HepG2 (cell line): ENCODE data around the gene DPY19L3. TPM values are rescaled to one million over a fixed set of nuclear protein-coding genes. Genes with fewer than 3 reads are reported as not detected.

Source experiments
- ARNT ChIP-seq: fragments of 450-650 bp; IDR thresholded peaks from 2 replicates; pipeline ENCODE4 v1.6.1; 2017
- FLYWCH1 ChIP-seq: sonication (generic); formaldehyde crosslinking; IDR thresholded peaks from 2 replicates; pipeline ENCODE4 v1.8.1; 2023; ENCODE audit warnings: mild to moderate bottlenecking, missing genetic modification reagents
- RFX5 ChIP-seq: IDR thresholded peaks from 2 replicates; pipeline ENCODE4 v1.6.1; 2011; ENCODE audit warnings: low read depth, low read length, improper control_type of control experiment
- RFXAP ChIP-seq: sonication (generic); formaldehyde crosslinking; IDR thresholded peaks from 2 replicates; pipeline ENCODE4 v1.4.0; 2020; ENCODE audit warnings: missing genetic modification reagents, borderline replicate concordance
- TBL1XR1 ChIP-seq: fragments of 150-350 bp; IDR thresholded peaks from 2 replicates; pipeline ENCODE4 v1.6.1; 2014; ENCODE audit warnings: borderline replicate concordance, low read length; ENCODE audit not compliant: partially characterized antibody
- TBX2 ChIP-seq: sonication (generic); formaldehyde crosslinking; IDR thresholded peaks from 2 replicates; pipeline ENCODE4 v1.5.0; 2020; ENCODE audit warnings: missing genetic modification reagents, mild to moderate bottlenecking, borderline replicate concordance
- TERF1 ChIP-seq: sonication (generic); formaldehyde crosslinking; IDR thresholded peaks from 2 replicates; pipeline ENCODE4 v1.8.0; 2022; ENCODE audit warnings: mild to moderate bottlenecking, missing genetic modification reagents, moderate library complexity
- THAP11 ChIP-seq: IDR thresholded peaks from 2 replicates; pipeline ENCODE4 v1.6.1; 2016; ENCODE audit warnings: missing biosample characterization, missing genetic modification reagents
- ZBTB20 ChIP-seq: sonication (generic); formaldehyde crosslinking; IDR thresholded peaks from 2 replicates; pipeline ENCODE4 v1.8.1; 2023; ENCODE audit warnings: missing genetic modification reagents, low read depth, mild to moderate bottlenecking, borderline replicate concordance
- ZBTB8A ChIP-seq: sonication (generic); formaldehyde crosslinking; IDR thresholded peaks from 2 replicates; pipeline ENCODE4 v1.4.0; 2020; ENCODE audit warnings: mild to moderate bottlenecking, low read depth, missing genetic modification reagents, borderline replicate concordance
- ZNF230 ChIP-seq: sonication (generic); formaldehyde crosslinking; IDR thresholded peaks from 2 replicates; pipeline ENCODE4 v1.4.0; 2020; ENCODE audit warnings: mild to moderate bottlenecking, missing genetic modification reagents
- ZNF232 ChIP-seq: sonication (generic); formaldehyde crosslinking; IDR thresholded peaks from 2 replicates; pipeline ENCODE4 v1.4.0; 2020; ENCODE audit warnings: missing genetic modification reagents, borderline replicate concordance
- ZNF367 ChIP-seq: sonication (generic); formaldehyde crosslinking; IDR thresholded peaks from 2 replicates; pipeline ENCODE4 v1.4.0; 2020; ENCODE audit warnings: missing genetic modification reagents, borderline replicate concordance
- ZNF792 ChIP-seq: IDR thresholded peaks from 2 replicates; pipeline ENCODE4 v1.6.1; 2016
- ZNF878 ChIP-seq: sonication (generic); formaldehyde crosslinking; IDR thresholded peaks from 2 replicates; pipeline ENCODE4 v1.8.1; 2023; ENCODE audit warnings: mild to moderate bottlenecking, missing genetic modification reagents, moderate library complexity
- polyA plus RNA-seq, 8 experiments: library from polyadenylated mRNA; depleted of rRNA in 3 of 8; stranded (reverse) in 7 of 8; unstranded in 1 of 8; fragments of >200 nt; fragmentation: Illumina TruSeq in 4 of 8; extraction: Trizol in 4 of 8; gene quantifications; 2 replicates each; pipeline versions ENCODE4 v1.2.1 to v1.2.3, GENCODE V29; 2011 to 2016; ENCODE audit warnings: low read depth in 4 of 8, missing spikeins in 1 of 8, mixed read lengths in 1 of 8; ENCODE audit not compliant: insufficient read depth in 1 of 8
- total RNA-seq, 5 experiments: library from RNA; depleted of rRNA; stranded (reverse); fragments of >200 nt; fragmentation: Illumina TruSeq; extraction: Trizol; gene quantifications; 2 replicates each; pipeline ENCODE4 v1.2.3, GENCODE V29; 2016; ENCODE audit warnings: low read depth in 1 of 5
- TF ChIP-seq, protein P1 (sequence below): sonication (generic); formaldehyde crosslinking; IDR thresholded peaks from 2 replicates; pipeline ENCODE4 v1.4.0; 2020; ENCODE audit warnings: missing genetic modification reagents
- TF ChIP-seq, protein P2 (sequence below): IDR thresholded peaks from 2 replicates; pipeline ENCODE4 v1.6.1; 2012; ENCODE audit warnings: low read length, improper control_type of control experiment
- TF ChIP-seq, protein P3 (sequence below): sonication (generic); formaldehyde crosslinking; conservative IDR thresholded peaks from 2 replicates; pipeline ENCODE4 v1.4.0; 2020; ENCODE audit warnings: missing genetic modification reagents

The DPY19L3 gene
- total and polyA plus RNA-seq, 2 of the 13 experiments (the other 11 are each of a cell fraction or from before 2014, with no cell fraction given) = 21.6 to 25.2 TPM

GRCh38 chr19:32373585-32374295 is 31.8 kb upstream of the DPY19L3 start (continued):
- TF ChIP-seq ZNF232 = 0 out of 2 replicates have a peak, but pooled peaks have one; percentile 35
- TF ChIP-seq ZBTB20 (CRISPR knock-in tag) = peak; percentile 78; the same call in 1 of the 2 replicates
- TF ChIP-seq RFX5 = no peak
- TF ChIP-seq, protein P1, sequence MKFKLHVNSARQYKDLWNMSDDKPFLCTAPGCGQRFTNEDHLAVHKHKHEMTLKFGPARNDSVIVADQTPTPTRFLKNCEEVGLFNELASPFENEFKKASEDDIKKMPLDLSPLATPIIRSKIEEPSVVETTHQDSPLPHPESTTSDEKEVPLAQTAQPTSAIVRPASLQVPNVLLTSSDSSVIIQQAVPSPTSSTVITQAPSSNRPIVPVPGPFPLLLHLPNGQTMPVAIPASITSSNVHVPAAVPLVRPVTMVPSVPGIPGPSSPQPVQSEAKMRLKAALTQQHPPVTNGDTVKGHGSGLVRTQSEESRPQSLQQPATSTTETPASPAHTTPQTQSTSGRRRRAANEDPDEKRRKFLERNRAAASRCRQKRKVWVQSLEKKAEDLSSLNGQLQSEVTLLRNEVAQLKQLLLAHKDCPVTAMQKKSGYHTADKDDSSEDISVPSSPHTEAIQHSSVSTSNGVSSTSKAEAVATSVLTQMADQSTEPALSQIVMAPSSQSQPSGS = peak; percentile 68; the same call in 1 of the 2 replicates
- no peak for TF ChIP-seq TERF1 (CRISPR knock-in tag)
- TF ChIP-seq, protein P2, sequence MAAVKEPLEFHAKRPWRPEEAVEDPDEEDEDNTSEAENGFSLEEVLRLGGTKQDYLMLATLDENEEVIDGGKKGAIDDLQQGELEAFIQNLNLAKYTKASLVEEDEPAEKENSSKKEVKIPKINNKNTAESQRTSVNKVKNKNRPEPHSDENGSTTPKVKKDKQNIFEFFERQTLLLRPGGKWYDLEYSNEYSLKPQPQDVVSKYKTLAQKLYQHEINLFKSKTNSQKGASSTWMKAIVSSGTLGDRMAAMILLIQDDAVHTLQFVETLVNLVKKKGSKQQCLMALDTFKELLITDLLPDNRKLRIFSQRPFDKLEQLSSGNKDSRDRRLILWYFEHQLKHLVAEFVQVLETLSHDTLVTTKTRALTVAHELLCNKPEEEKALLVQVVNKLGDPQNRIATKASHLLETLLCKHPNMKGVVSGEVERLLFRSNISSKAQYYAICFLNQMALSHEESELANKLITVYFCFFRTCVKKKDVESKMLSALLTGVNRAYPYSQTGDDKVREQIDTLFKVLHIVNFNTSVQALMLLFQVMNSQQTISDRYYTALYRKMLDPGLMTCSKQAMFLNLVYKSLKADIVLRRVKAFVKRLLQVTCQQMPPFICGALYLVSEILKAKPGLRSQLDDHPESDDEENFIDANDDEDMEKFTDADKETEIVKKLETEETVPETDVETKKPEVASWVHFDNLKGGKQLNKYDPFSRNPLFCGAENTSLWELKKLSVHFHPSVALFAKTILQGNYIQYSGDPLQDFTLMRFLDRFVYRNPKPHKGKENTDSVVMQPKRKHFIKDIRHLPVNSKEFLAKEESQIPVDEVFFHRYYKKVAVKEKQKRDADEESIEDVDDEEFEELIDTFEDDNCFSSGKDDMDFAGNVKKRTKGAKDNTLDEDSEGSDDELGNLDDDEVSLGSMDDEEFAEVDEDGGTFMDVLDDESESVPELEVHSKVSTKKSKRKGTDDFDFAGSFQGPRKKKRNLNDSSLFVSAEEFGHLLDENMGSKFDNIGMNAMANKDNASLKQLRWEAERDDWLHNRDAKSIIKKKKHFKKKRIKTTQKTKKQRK = no peak
- TF ChIP-seq RFXAP (CRISPR knock-in tag) = peak; percentile 62; the same call in 1 of the 2 replicates
- no peak for TF ChIP-seq ZNF878 (CRISPR knock-in tag)
- peak; percentile 89 for TF ChIP-seq TBX2 (CRISPR knock-in tag)
- no peak for TF ChIP-seq ARNT
- TF ChIP-seq, protein P3, sequence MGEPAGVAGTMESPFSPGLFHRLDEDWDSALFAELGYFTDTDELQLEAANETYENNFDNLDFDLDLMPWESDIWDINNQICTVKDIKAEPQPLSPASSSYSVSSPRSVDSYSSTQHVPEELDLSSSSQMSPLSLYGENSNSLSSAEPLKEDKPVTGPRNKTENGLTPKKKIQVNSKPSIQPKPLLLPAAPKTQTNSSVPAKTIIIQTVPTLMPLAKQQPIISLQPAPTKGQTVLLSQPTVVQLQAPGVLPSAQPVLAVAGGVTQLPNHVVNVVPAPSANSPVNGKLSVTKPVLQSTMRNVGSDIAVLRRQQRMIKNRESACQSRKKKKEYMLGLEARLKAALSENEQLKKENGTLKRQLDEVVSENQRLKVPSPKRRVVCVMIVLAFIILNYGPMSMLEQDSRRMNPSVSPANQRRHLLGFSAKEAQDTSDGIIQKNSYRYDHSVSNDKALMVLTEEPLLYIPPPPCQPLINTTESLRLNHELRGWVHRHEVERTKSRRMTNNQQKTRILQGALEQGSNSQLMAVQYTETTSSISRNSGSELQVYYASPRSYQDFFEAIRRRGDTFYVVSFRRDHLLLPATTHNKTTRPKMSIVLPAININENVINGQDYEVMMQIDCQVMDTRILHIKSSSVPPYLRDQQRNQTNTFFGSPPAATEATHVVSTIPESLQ (CRISPR knock-in tag) = no peak
- TF ChIP-seq ZNF230 = no peak
- no peak for TF ChIP-seq FLYWCH1 (CRISPR knock-in tag)
- TF ChIP-seq ZNF792 (CRISPR knock-in tag) = peak; percentile 80; the same call in 1 of the 2 replicates
- TF ChIP-seq THAP11 (CRISPR knock-in tag) = peak; percentile 53; the same call in 1 of the 2 replicates
- peak; percentile 81 for TF ChIP-seq TBL1XR1
- no peak for TF ChIP-seq ZNF367
- TF ChIP-seq ZBTB8A (CRISPR knock-in tag) = no peak
